WTC11 (cell line): Measurements from ENCODE around the gene SAA2. TPM values are rescaled to one million over a fixed set of nuclear protein-coding genes. Genes with fewer than 3 reads are reported as not detected.

Source experiments
- ATAC-seq: fragments of 200-7000 bp; cut with Tn5 transposase; 2 replicates; pipeline ENCODE4 v1.10.0; 2021; ENCODE audit warnings: mild to moderate bottlenecking, moderate library complexity
- CTCF ChIA-PET: fragments of 300-600 bp; sonication (Branson Sonifier 250); formaldehyde crosslinking; loops from one replicate; lab custom pipeline; 2021; ENCODE audit warnings: antibody characterized with exemption; lab: Charles Lee
- POLR2A ChIA-PET: fragments of 350-600 bp; sonication (Branson Sonifier 250); formaldehyde crosslinking; loops from one replicate; lab custom pipeline; 2021; ENCODE audit warnings: antibody characterized with exemption; lab: Charles Lee
- DNase-seq: peaks from one replicate; pipeline ENCODE4 v3.0.0; 2021; ENCODE audit warnings: low spot score
- H3K27ac Mint-ChIP-seq: 2 replicates; pipeline ENCODE4 v1.8.0; 2021; ENCODE audit warnings: mixed read lengths
- H3K27me3 Mint-ChIP-seq: 2 replicates; pipeline ENCODE4 v1.8.0; 2021; ENCODE audit warnings: low read depth, mild to moderate bottlenecking, moderate library complexity, mixed read lengths
- H3K36me3 Mint-ChIP-seq: 2 replicates; pipeline ENCODE4 v1.8.0; 2021; ENCODE audit warnings: mixed read lengths
- H3K4me1 Mint-ChIP-seq: 2 replicates; pipeline ENCODE4 v1.8.0; 2022; ENCODE audit warnings: mixed read lengths
- H3K4me3 Mint-ChIP-seq: 2 replicates; pipeline ENCODE4 v1.8.0; 2021; ENCODE audit warnings: mild to moderate bottlenecking, moderate library complexity, mixed read lengths
- H3K9me3 Mint-ChIP-seq: 2 replicates; pipeline ENCODE4 v1.8.0; 2021; ENCODE audit warnings: mixed read lengths
- CBFB ChIP-seq: sonication (generic); formaldehyde crosslinking; IDR thresholded peaks from 2 replicates; pipeline ENCODE4 v1.8.1; 2022; ENCODE audit warnings: mild to moderate bottlenecking, low read depth, missing genetic modification reagents
- CREB1 ChIP-seq: sonication (generic); formaldehyde crosslinking; IDR thresholded peaks from 2 replicates; pipeline ENCODE4 v1.8.0; 2023; ENCODE audit warnings: mild to moderate bottlenecking, missing genetic modification reagents
- ESRRA ChIP-seq: sonication (generic); formaldehyde crosslinking; IDR thresholded peaks from 2 replicates; pipeline ENCODE4 v1.8.1; 2022; ENCODE audit warnings: mild to moderate bottlenecking, missing genetic modification reagents, borderline replicate concordance
- IRF2 ChIP-seq: sonication (generic); formaldehyde crosslinking; IDR thresholded peaks from 2 replicates; pipeline ENCODE4 v1.8.0; 2022; ENCODE audit warnings: low read depth, missing genetic modification reagents, borderline replicate concordance
- JUN ChIP-seq: sonication (generic); formaldehyde crosslinking; IDR thresholded peaks from 2 replicates; pipeline ENCODE4 v1.8.0; 2023; ENCODE audit warnings: mild to moderate bottlenecking, missing genetic modification reagents
- NFYB ChIP-seq: sonication (generic); formaldehyde crosslinking; conservative IDR thresholded peaks from 2 replicates; pipeline ENCODE4 v1.8.0; 2022; ENCODE audit warnings: low read depth, missing genetic modification reagents
- TEAD4 ChIP-seq: sonication (generic); formaldehyde crosslinking; IDR thresholded peaks from 2 replicates; pipeline ENCODE4 v1.8.0; 2022; ENCODE audit warnings: mild to moderate bottlenecking, missing genetic modification reagents
- ZNF317 ChIP-seq: sonication (generic); formaldehyde crosslinking; IDR thresholded peaks from 2 replicates; pipeline ENCODE4 v1.8.1; 2023; ENCODE audit warnings: low read depth, mild to moderate bottlenecking, moderate library complexity, missing genetic modification reagents, borderline replicate concordance
- ZNF396 ChIP-seq: fragments of 250-450 bp; sonication (Bioruptor Pico); IDR thresholded peaks from 2 replicates; pipeline ENCODE4 v1.8.0; 2021; ENCODE audit warnings: mild to moderate bottlenecking, moderate library complexity, borderline replicate concordance
- ZNF423 ChIP-seq: fragments of 250-450 bp; sonication (Bioruptor Pico); IDR thresholded peaks from 2 replicates; pipeline ENCODE4 v2.1.2; 2022; ENCODE audit warnings: mild to moderate bottlenecking, moderate library complexity
- total RNA-seq: library from RNA; stranded (reverse); gene quantifications from 3 replicates; pipeline ENCODE4 v1.2.3, GENCODE V29; 2021
- TF ChIP-seq, protein P1 (sequence below): fragments of 250-450 bp; sonication (Bioruptor Pico); IDR thresholded peaks from 2 replicates; pipeline ENCODE4 v1.9.0; 2021; ENCODE audit warnings: mild to moderate bottlenecking, borderline replicate concordance
- TF ChIP-seq, protein P2 (sequence below): sonication (generic); formaldehyde crosslinking; IDR thresholded peaks from 2 replicates; pipeline ENCODE4 v1.8.1; 2023; ENCODE audit warnings: mild to moderate bottlenecking, missing genetic modification reagents
- TF ChIP-seq, protein P3 (sequence below): fragments of 250-450 bp; sonication (Bioruptor Pico); IDR thresholded peaks from 2 replicates; pipeline ENCODE4 v1.9.0; 2021; ENCODE audit warnings: mild to moderate bottlenecking
- TF ChIP-seq, protein P4 (sequence below): sonication (generic); formaldehyde crosslinking; IDR thresholded peaks from 2 replicates; pipeline ENCODE4 v1.8.0; 2022; ENCODE audit warnings: missing genetic modification reagents
- TF ChIP-seq, protein P5 (sequence below): sonication (generic); formaldehyde crosslinking; conservative IDR thresholded peaks from 2 replicates; pipeline ENCODE4 v1.8.1; 2023; ENCODE audit warnings: mild to moderate bottlenecking, low read depth, missing genetic modification reagents, moderate library complexity
- TF ChIP-seq, protein P6 (sequence below): sonication (generic); formaldehyde crosslinking; IDR thresholded peaks from 2 replicates; pipeline ENCODE4 v1.8.0; 2022; ENCODE audit warnings: mild to moderate bottlenecking, missing genetic modification reagents

SAA2 gene
- total RNA-seq, 1 experiment from 2014 or later, result 5.0 TPM

DNA sequence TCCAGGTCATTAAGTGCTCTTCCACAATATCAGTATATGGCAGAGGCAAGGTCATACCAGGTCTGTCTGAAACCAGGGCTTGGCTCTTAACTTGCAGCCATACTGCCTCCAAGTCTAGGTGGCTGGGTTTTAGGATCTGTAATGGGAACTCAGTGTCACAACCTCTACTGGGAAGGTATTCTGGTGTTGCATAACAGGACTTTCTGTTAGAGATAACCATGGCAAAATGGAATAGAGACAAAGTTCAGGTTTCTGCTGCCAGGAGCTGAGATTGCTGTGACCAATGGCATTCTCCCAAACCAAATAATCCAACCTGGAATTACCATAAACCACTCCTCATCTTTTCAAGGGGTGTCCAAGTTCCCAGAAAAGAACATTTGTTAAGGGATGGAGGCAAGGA is 10.8 kb upstream of the SAA2 start:
- no peak for ATAC-seq
- CTCF ChIA-PET, result no interaction called here
- H3K9me3 Mint-ChIP-seq, result no peaks in the 10 kb centered on the region

DNA sequence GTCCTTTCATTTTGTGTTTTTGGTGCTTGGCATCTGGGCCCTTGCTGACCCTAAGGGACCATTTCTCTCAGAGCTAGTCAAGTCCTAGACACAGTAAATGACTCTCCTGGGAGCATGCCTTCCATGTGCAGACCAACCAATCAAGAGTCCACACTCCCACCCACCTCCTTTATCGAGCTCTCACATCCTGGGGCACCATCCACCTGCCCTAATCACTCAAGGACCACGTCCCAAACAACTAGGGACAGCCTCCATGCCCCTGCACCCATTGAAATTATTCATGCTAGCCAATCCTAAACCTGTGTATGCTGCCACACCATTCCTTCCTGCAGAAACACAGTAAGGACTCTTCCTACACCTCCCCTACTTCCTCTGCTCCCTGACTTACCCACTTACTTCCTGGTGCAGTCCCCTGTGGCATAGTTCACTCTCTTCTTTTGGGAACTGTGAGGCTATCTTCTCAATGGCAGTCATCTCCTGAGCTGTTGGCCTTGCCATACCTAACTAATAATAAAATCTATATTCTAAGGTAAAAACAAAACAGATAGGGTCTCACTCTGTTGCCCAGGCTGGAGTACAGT is 6.4 kb upstream of the SAA2 start:
- Mint-ChIP-seq H3K27me3 (no peaks in the 10 kb centered on the region; the same call in 1 of the 2 replicates), H3K36me3 (no peaks in the 10 kb centered on the region), H3K9me3 (no peaks in the 10 kb centered on the region)
- no peak for DNase-seq
- CTCF ChIA-PET, result no interaction called here
- POLR2A ChIA-PET, result no interaction called here
- TF ChIP-seq IRF2 (CRISPR knock-in tag) (no peak), TEAD4 (CRISPR knock-in tag) (no peak), ZNF423 (CRISPR knock-in tag) (no peak), ZNF317 (CRISPR knock-in tag) (no peak), CREB1 (CRISPR knock-in tag) (no peak), NFYB (CRISPR knock-in tag) (no peak), ESRRA (CRISPR knock-in tag) (no peak), JUN (CRISPR knock-in tag) (no peak), ZNF396 (no peak)
- TF ChIP-seq, protein P1, sequence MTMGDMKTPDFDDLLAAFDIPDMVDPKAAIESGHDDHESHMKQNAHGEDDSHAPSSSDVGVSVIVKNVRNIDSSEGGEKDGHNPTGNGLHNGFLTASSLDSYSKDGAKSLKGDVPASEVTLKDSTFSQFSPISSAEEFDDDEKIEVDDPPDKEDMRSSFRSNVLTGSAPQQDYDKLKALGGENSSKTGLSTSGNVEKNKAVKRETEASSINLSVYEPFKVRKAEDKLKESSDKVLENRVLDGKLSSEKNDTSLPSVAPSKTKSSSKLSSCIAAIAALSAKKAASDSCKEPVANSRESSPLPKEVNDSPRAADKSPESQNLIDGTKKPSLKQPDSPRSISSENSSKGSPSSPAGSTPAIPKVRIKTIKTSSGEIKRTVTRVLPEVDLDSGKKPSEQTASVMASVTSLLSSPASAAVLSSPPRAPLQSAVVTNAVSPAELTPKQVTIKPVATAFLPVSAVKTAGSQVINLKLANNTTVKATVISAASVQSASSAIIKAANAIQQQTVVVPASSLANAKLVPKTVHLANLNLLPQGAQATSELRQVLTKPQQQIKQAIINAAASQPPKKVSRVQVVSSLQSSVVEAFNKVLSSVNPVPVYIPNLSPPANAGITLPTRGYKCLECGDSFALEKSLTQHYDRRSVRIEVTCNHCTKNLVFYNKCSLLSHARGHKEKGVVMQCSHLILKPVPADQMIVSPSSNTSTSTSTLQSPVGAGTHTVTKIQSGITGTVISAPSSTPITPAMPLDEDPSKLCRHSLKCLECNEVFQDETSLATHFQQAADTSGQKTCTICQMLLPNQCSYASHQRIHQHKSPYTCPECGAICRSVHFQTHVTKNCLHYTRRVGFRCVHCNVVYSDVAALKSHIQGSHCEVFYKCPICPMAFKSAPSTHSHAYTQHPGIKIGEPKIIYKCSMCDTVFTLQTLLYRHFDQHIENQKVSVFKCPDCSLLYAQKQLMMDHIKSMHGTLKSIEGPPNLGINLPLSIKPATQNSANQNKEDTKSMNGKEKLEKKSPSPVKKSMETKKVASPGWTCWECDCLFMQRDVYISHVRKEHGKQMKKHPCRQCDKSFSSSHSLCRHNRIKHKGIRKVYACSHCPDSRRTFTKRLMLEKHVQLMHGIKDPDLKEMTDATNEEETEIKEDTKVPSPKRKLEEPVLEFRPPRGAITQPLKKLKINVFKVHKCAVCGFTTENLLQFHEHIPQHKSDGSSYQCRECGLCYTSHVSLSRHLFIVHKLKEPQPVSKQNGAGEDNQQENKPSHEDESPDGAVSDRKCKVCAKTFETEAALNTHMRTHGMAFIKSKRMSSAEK (CRISPR knock-in tag), result no peak
- TF ChIP-seq, protein P2, sequence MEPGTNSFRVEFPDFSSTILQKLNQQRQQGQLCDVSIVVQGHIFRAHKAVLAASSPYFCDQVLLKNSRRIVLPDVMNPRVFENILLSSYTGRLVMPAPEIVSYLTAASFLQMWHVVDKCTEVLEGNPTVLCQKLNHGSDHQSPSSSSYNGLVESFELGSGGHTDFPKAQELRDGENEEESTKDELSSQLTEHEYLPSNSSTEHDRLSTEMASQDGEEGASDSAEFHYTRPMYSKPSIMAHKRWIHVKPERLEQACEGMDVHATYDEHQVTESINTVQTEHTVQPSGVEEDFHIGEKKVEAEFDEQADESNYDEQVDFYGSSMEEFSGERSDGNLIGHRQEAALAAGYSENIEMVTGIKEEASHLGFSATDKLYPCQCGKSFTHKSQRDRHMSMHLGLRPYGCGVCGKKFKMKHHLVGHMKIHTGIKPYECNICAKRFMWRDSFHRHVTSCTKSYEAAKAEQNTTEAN (CRISPR knock-in tag), result no peak
- TF ChIP-seq, protein P3, sequence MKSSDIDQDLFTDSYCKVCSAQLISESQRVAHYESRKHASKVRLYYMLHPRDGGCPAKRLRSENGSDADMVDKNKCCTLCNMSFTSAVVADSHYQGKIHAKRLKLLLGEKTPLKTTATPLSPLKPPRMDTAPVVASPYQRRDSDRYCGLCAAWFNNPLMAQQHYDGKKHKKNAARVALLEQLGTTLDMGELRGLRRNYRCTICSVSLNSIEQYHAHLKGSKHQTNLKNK, result no peak
- TF ChIP-seq, protein P4, sequence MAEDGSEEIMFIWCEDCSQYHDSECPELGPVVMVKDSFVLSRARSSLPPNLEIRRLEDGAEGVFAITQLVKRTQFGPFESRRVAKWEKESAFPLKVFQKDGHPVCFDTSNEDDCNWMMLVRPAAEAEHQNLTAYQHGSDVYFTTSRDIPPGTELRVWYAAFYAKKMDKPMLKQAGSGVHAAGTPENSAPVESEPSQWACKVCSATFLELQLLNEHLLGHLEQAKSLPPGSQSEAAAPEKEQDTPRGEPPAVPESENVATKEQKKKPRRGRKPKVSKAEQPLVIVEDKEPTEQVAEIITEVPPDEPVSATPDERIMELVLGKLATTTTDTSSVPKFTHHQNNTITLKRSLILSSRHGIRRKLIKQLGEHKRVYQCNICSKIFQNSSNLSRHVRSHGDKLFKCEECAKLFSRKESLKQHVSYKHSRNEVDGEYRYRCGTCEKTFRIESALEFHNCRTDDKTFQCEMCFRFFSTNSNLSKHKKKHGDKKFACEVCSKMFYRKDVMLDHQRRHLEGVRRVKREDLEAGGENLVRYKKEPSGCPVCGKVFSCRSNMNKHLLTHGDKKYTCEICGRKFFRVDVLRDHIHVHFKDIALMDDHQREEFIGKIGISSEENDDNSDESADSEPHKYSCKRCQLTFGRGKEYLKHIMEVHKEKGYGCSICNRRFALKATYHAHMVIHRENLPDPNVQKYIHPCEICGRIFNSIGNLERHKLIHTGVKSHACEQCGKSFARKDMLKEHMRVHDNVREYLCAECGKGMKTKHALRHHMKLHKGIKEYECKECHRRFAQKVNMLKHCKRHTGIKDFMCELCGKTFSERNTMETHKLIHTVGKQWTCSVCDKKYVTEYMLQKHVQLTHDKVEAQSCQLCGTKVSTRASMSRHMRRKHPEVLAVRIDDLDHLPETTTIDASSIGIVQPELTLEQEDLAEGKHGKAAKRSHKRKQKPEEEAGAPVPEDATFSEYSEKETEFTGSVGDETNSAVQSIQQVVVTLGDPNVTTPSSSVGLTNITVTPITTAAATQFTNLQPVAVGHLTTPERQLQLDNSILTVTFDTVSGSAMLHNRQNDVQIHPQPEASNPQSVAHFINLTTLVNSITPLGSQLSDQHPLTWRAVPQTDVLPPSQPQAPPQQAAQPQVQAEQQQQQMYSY (CRISPR knock-in tag), result no peak
- TF ChIP-seq, protein P5, sequence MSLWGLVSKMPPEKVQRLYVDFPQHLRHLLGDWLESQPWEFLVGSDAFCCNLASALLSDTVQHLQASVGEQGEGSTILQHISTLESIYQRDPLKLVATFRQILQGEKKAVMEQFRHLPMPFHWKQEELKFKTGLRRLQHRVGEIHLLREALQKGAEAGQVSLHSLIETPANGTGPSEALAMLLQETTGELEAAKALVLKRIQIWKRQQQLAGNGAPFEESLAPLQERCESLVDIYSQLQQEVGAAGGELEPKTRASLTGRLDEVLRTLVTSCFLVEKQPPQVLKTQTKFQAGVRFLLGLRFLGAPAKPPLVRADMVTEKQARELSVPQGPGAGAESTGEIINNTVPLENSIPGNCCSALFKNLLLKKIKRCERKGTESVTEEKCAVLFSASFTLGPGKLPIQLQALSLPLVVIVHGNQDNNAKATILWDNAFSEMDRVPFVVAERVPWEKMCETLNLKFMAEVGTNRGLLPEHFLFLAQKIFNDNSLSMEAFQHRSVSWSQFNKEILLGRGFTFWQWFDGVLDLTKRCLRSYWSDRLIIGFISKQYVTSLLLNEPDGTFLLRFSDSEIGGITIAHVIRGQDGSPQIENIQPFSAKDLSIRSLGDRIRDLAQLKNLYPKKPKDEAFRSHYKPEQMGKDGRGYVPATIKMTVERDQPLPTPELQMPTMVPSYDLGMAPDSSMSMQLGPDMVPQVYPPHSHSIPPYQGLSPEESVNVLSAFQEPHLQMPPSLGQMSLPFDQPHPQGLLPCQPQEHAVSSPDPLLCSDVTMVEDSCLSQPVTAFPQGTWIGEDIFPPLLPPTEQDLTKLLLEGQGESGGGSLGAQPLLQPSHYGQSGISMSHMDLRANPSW (CRISPR knock-in tag), result no peak
- TF ChIP-seq, all 79 proteins: peak for 0
- H3K4me1 Mint-ChIP-seq, result no peaks in the 10 kb centered on the region
- no peak overlapping the region for H3K27ac Mint-ChIP-seq
- no peak overlapping the region for H3K4me3 Mint-ChIP-seq
- no peak for ATAC-seq

More for the DNA sequence above, 10.8 kb upstream of the SAA2 start:
- no peaks in the 10 kb centered on the region; the same call in 1 of the 2 replicates for H3K27me3 Mint-ChIP-seq
- no peaks in the 10 kb centered on the region for H3K36me3 Mint-ChIP-seq
- DNase-seq, result no peak
- TF ChIP-seq, protein P6, sequence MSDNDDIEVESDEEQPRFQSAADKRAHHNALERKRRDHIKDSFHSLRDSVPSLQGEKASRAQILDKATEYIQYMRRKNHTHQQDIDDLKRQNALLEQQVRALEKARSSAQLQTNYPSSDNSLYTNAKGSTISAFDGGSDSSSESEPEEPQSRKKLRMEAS (CRISPR knock-in tag), result no peak
- no peak for TF ChIP-seq CBFB (CRISPR knock-in tag)
- H3K27ac Mint-ChIP-seq, result no peak overlapping the region
- POLR2A ChIA-PET, result no interaction called here
- H3K4me3 Mint-ChIP-seq, result no peak overlapping the region
- H3K4me1 Mint-ChIP-seq, result peaks cover 7% of the 10 kb centered on the region; the same call in 1 of the 2 replicates
